Erythroblast (primary cell): ENCODE data around the gene KCNJ16.

Experiments
- DNase-seq, 2 experiments: peaks; one replicate each; lab custom pipeline; 2025; lab: John Stamatoyannopoulos, UW
- GATA1 ChIP-seq: IDR thresholded peaks from 2 replicates; pipeline ENCODE4 v1.6.1; 2011; ENCODE audit warnings: low read depth, mild to moderate bottlenecking, control low read depth, low read length, moderate library complexity
- POLR2A ChIP-seq: IDR thresholded peaks from 2 replicates; pipeline ENCODE4 v1.6.1; 2011; ENCODE audit warnings: mild to moderate bottlenecking, low read length

KCNJ16 gene

GRCh38 chr17:70116919-70117318, 41.9 kb downstream of the KCNJ16 start:
- DNase-seq: no peak
- TF ChIP-seq POLR2A (no peak), GATA1 (no peak)

- TF ChIP-seq POLR2A (no peak), GATA1 (no peak)
- DNase-seq: no peak
These were observed 44.5 kb downstream of the KCNJ16 start for GRCh38 chr17:70119545-70119944.

- DNase-seq: no peak
- TF ChIP-seq POLR2A: no peak
- TF ChIP-seq GATA1: no peak
These were observed 45.0 kb downstream of the KCNJ16 start for GRCh38 chr17:70119983-70120382.

- TF ChIP-seq POLR2A (no peak), GATA1 (no peak)
- no peak for DNase-seq
These were observed 45.4 kb downstream of the KCNJ16 start for GRCh38 chr17:70120425-70120824.

- no peak for DNase-seq
- TF ChIP-seq GATA1 (no peak), POLR2A (no peak)
These were observed 46.1 kb downstream of the KCNJ16 start for GRCh38 chr17:70121126-70121525.

- TF ChIP-seq POLR2A (no peak), GATA1 (no peak)
- no peak for DNase-seq
These were observed 48.2 kb downstream of the KCNJ16 start for GRCh38 chr17:70123193-70123592.

- TF ChIP-seq GATA1 (no peak), POLR2A (no peak)
- DNase-seq: no peak
These were observed 49.7 kb downstream of the KCNJ16 start for GRCh38 chr17:70124723-70125122.

GRCh38 chr17:70127221-70127873, 52.3 kb downstream of the KCNJ16 start:
- no peak for DNase-seq
- TF ChIP-seq GATA1 (no peak), POLR2A (no peak)

- TF ChIP-seq GATA1 (no peak), POLR2A (no peak)
- no peak for DNase-seq
These were observed 53.8 kb downstream of the KCNJ16 start for GRCh38 chr17:70128727-70129238.

- no peak for DNase-seq
- no peak for TF ChIP-seq GATA1
- no peak for TF ChIP-seq POLR2A
These were observed 55.3 kb downstream of the KCNJ16 start for GRCh38 chr17:70130289-70130688.

- no peak for DNase-seq
- TF ChIP-seq GATA1 (no peak), POLR2A (no peak)
These were observed 57.5 kb downstream of the KCNJ16 start for GRCh38 chr17:70132505-70132904.

GRCh38 chr17:70134042-70134441, 59.0 kb downstream of the KCNJ16 start:
- TF ChIP-seq GATA1 (no peak), POLR2A (no peak)
- DNase-seq: no peak

GRCh38 chr17:70134777-70135176, 59.8 kb downstream of the KCNJ16 start:
- DNase-seq: no peak
- TF ChIP-seq GATA1 (no peak), POLR2A (no peak)

- TF ChIP-seq GATA1: no peak
- TF ChIP-seq POLR2A: no peak
- DNase-seq: no peak
These were observed 61.1 kb downstream of the KCNJ16 start for GRCh38 chr17:70136131-70136530.
